ENCODE results near the gene TRAF4.

TRAF4 gene

DNA sequence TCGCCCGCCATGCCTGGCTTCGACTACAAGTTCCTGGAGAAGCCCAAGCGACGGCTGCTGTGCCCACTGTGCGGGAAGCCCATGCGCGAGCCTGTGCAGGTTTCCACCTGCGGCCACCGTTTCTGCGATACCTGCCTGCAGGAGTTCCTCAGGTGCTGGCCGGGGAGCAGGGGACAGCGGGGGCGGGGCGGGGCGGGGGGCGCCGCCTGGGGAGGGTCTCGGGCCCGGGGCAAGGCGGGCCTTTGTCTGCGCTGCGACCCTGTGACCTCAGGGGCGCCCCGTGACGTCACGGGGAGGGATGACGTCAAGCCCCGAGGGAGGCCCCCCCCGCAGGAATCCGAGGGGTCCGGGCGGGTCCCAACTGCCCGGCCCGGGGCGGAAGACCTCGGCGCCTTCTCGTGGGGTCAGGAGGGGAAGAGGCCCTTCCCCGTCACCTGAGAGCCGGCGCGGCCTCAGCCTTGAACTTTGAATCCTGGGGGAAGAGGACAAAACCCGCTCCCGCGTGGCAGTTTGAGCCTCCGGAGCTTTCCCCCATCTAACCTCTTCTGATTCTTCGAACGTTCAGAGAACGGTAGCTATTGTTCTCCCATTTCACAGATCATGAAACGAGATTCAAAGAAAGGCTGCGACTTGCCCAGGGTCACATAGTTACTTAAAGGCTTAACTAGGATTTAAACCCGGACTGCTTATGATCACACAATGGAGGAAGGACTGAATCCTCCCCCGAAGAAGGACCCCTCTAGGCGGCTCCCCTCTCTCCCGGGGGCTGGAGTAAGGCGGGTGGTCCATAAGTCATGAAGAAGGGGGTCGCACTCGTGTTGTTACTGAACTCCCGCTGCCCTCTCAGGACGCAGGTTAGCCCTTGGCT is 527 bp downstream of the TRAF4 start:
- TF ChIP-seq CTCF (IDR thresholded peaks at IDR 0.05; ENCODE audit: extremely low read depth, missing control alignments): no peak
- peak; percentile 80 for DNase-seq (ENCODE audit: low spot score)

DNA sequence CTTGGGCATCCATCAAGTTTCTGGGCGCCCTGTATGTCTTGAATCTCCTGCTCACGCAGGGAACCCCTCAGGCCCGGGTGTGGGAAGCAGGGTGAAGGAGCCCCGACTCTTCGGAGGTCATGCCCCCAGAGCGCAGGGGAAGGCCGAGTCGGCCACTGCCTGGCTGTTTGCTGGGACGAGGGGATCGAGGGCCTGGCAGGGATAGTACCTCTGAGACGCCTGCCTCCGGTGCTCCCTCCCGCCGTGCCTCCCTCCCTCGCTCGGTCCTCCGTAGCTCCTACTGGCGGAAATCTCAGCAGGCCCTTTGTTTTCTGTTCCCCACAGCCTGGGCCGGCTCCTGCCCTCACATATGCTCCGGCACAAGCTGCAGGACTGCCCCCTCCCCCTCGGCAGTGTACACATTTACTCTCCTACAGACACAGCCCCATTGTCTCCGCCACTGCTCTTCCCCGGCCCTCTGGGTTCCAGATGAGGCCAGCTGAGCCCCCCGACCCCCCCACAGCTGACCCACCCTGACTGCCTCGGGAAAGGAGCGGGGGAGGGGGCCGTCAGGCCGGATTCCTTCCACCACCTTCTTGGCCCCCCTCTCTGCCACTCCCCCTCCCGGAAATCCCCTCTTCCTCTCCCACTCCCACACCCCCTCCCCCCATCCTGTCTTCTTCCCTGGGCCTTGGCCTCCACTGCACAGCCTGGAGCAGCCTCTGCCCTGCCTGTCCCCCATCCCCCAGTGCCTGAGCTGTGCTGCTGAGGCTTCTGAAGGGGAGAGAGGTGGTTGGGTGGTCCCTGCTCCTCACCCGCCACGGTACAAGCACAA is 1.4 kb downstream of the TRAF4 start:
- DNase-seq (ENCODE audit: low spot score): no peak
- TF ChIP-seq CTCF (IDR thresholded peaks at IDR 0.05; ENCODE audit: extremely low read depth, missing control alignments): no peak

- DNase-seq (ENCODE audit: low spot score): no peak
- TF ChIP-seq CTCF (IDR thresholded peaks at IDR 0.05; ENCODE audit: extremely low read depth, missing control alignments): no peak
Measured at GRCh38 chr17:28745786-28746411, 2.1 kb downstream of the TRAF4 start.

- TF ChIP-seq CTCF (IDR thresholded peaks at IDR 0.05; ENCODE audit: extremely low read depth, missing control alignments): no peak
Measured at GRCh38 chr17:28746611-28747050, 2.8 kb downstream of the TRAF4 start.

DNA sequence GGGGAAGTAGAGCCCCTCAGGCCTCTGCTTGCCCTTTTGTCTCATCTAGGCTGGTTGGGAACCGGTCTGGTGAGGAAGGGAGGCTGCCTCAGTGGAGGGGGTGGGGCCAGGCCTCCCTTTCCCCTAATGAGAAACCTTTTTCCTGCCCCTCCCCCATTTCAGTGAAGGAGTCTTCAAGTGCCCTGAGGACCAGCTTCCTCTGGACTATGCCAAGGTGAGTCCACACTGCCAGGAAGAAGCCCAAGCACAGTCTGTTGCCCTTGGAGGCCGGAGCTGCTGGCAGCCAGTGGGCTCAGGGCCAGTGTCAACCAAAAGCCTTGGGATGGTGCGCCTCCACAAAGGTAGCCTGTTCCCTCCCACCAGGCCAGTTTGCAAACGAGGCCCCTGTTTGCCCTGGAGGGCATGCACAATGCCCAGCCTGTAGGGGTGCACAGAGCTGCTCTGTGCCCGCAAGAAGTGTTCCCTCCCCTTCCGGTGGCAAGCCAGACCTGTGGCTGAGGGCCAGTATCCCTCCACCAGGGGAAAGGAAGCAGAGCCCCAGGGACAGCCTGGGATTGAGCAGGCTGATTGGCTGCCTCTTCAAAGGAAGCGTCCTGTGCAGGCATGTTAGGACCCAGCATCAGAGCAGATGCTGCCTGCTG is 3.4 kb downstream of the TRAF4 start:
- TF ChIP-seq CTCF (IDR thresholded peaks at IDR 0.05; ENCODE audit: extremely low read depth, missing control alignments): no peak
- DNase-seq (ENCODE audit: low spot score): no peak

More at GRCh38 chr17:28746611-28747050, 2.8 kb downstream of the TRAF4 start:
- DNase-seq (ENCODE audit: low spot score): no peak

GRCh38 chr17:28747801-28748750 is 4.3 kb downstream of the TRAF4 start:
- DNase-seq (ENCODE audit: low spot score): no peak

More at GRCh38 chr17:28747801-28748750, 4.3 kb downstream of the TRAF4 start:
- no peak for TF ChIP-seq CTCF (IDR thresholded peaks at IDR 0.05; ENCODE audit: extremely low read depth, missing control alignments)
